NCI-H2227 (cell line): ENCODE measurements around the gene CD47.
A peak's percentile ranks its signal among the peaks of the same experiment; 100 is the strongest.

Experiments
- DNase-seq: peaks from one replicate; lab custom pipeline; 2025; ENCODE audit not compliant: unreplicated experiment; lab: John Stamatoyannopoulos, UW

CD47 gene

DNA sequence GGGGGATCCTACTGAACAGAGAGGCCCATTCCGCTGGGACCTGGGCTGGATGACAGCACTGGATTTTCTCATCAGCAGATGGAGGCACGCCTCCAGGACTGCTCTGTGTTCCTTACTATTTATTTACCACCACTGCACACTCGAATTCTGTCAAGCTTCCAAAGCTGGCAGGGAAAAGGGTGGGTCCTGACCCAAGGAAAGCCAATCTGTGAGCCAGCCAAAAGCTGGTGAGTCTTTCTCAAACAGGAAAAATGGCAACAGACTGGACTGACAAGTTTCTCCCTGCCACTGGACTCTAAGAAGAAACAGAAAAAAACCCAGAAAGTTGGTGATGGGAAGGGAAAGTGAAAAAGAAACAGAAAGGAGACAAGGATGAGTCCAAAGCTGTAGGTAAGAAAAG is 37.8 kb downstream of the CD47 start:
- no peak for DNase-seq

DNA sequence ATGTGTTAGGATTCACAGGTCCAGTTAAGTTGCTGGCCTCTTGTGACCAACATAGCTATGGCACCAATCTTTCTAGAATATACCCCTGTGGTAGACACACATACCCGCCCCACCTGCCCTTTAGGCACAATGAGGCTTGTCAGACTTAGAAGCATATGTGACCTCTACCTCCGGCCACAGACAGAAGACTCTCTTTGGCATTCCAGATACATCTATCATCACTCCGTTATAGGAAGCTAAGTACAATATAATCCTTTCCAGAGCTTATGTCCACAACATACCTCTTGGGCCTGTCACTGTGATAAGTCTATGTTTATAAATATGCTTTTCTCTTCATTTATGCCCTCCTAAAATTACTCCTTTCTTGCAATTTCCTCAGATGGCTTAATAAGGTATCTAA is 39.8 kb downstream of the CD47 start:
- no peak for DNase-seq

DNA sequence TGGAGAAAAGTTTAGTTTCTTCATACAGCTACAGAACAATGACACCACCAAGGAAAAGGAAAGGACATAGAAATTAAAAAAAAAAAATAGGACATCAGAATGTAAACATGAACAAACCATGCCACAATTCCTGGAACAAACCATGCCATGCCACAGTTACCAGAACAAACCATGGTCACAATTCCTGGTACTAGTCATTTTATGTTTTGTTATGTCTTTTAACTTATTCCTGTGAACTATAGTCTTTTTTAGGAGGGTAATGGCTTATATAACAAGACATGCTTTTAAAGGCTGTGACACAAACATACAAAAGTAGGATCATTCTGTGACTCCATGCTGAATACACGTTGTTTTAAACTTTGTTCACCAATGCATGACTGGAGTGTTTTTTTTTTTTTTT is 42.8 kb downstream of the CD47 start:
- no peak for DNase-seq

DNA sequence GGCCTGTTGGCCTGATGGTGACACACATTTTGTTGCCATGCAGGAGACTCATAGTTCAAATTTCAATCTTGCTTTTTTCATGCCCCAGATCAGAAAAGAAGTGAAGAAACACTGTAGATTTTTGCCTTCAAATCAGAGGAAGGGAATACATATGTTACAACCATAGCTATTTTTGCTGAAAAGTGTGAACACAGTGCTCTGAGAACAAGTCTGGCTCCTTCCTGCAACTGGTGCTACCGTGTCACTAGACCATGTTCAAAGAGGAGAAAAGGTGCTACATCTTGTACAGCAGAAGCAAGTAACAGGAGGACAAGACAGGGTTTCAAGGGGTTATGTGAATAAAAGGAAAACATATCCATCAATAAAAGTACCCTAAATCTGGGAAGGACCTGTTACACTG is 44.6 kb downstream of the CD47 start:
- DNase-seq: no peak

DNA sequence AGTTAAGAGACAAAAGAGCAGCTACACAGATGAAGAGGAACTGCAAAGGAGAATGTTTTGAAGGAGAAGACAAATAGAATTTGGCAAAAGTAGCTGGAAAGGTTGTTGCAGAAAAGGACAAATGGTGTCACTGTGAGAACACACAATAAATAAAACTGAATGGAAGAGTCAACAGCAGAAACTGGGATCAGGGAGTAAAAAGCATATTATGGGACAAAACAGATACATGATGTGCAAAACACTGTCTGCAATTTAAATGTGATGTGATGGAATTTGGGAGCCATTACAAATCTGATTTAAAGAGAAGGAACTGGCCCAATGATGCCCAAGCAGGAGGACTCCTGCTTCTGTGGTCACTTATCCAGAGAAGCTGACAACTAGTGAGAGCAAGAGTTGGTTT is 46.1 kb downstream of the CD47 start:
- no peak for DNase-seq

DNA sequence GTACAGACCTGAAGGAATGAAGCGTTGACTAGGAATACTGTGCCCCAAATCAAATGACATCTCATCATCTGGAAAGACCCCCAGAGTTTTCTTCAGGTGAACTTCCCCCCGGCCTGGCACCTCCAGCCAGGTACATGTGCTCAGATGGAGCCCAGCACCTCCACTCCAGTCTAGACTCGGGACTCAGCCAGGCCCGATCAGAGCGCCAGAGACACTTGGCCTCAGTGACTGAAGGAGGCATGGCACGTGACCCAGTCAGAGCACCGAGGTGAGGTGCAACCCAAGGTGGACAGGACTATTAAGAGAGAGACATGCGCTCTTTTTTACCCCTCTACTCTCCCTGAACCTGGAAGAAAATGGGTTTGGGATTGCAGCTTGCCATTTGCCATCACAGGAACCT is 48.5 kb downstream of the CD47 start:
- no peak for DNase-seq

DNA sequence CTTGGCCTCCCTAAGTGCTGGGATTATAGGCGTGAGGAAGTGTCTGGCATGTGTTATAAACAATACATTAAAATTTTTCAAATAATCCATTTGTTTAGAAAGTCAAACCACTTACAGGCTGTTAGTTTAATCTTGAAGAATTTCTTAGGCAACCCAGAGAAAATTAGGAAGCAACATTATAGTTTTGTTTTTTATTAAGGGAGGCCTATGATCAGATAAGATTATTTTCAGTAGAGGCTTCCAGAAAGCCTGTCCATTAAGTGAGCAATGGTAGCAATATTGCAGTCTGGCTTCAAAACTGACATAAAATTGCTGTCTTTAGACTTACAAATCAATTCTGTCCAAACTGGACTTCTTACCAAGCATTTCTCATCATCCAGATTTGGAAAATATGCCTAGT is 49.6 kb downstream of the CD47 start:
- no peak for DNase-seq

DNA sequence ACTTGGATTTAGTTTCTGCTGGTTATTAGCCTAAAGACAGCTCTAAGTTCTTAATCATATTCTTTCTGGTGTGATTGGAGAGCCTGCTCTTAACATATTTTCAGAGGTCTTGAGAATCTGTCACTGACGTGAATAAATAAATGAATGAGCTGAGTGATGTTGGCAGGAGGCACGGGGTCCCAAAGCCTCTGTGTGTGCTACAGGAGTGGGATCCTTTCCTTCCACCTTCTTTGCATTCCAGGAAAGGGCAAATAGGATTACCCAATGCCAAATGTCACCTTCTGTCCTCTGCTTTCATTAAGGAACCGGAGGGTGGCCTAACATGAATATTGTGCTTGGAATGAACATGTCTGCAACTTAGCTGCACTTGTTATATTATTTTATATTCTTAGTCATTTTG is 53.1 kb downstream of the CD47 start:
- no peak for DNase-seq

DNA sequence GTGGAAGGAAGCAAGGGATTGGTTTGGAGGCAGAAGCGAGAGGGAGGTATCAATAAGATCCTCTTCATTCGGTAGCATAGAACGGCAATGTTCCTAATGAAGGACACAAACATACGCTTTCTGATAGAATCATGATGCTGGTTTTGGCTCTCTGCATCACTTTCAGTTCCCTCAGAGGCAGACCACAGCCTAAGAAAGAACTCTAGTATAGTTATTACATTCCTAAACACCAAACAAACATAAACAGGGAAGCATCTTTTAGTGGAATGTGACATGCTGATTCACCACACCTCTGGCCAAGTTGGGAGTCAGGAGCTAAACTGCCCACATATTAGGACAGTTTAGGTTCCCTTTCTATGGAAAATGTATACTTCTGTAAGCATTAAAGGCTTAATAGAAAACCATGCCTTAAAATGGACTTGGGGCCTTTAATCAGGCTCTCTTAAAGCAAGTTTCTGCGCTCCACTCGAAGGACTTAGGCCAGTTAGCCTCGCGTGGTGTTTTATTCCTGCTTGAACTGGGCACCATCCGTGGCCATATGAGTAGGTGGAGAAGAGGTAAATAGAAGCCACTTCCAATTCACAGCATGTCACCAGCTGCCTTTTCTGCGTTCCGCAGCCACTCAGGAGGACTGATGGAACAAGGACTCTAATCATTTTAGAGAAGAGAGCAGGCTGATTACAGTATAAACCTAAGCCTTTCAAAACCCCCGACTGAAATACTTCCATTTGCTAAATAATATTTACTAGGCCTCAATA is 53.7 kb downstream of the CD47 start:
- no peak for DNase-seq

DNA sequence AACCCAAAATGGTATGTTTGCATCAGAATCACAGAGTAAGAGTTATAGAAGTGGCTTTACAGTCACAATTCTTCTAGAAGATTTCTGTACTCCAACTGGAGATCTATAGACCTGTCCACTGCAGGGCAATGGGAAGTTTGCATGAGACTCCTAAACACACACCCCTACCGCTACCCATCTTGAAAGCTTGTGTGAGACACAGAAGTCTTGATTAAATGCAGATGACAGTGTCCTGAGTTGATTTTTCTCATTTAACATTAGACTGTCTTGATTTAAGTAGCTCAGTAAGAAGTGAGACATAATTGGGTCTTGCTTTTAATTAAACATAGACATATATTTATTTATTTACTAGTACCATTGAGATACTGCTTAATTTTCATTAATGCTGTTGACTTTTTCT is 54.4 kb downstream of the CD47 start:
- no peak for DNase-seq

DNA sequence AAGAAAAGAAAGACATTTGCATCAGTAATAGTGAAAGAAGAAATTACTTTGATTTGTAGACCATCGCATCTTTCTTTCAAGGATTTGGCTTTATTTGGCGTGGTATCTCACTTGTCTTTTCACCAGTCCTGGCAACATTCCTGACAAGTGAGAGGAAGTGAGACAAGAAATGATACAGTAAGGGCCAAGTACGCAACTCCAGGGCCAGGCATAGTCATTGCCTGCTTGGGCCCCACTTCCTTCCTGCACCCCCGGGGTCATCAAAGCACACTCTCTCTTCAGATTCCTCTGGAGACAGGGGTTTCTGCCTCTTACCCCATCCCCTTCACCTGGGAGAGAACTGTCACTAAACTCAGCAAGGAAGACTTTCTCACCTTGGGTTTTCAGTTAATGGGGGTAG is 55.1 kb downstream of the CD47 start:
- no peak for DNase-seq

DNA sequence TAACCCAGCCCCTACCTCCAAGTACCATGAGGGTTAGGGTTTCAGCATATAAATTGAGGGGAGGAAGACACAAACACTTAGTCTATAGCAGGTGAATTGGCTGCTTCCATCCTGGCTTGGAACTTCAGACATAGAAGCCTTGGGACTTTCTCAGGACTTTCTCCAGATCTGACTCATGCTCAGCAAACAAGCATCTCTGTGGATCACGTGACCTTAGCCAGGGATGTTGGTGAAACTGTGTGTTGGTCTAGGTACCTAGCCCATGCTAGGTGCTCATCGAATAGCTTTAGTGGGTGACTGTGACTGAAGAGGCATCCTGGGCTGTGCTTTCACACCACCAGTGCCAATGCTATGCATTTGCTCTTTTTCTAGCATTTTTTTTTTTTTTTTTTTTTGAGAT is 58.9 kb downstream of the CD47 start:
- no peak for DNase-seq

DNA sequence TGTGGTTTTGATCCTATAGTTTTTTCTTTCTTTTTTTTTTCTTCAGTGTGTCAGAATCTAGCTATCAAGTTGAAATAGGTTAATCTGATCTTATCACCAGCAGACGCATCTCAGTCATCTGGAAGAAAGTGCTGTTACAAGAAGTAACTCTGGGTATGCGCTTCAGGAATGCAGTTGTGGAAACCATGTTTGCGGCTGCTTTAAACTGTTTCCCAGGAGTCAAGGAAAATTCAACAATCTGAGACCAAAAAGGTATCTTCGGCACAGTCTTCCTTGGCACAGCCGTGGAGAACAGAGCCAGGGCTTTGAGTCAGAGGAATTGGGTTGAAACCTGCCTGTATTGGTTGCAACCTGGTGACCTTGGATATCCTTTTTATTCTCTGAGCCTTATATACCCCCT is 59.9 kb downstream of the CD47 start:
- DNase-seq: no peak

DNA sequence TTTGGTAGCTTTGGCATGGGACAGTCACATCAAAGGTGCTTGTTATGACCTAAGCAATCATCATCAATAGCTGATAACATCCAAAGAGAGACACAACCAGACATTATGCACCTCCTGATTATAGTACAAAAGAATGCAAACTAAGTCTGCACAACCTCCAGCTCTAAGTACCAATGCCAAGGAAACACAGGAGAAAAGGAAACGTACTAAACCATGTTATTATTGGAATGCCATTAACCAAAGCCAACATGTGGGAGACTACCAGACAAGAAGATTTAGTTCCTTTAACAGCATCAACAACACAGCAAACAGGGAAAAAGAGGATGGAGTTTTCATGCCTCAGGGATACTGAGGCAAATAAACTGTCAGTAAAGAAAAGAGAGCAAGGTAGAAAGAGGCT is 61.4 kb downstream of the CD47 start:
- no peak for DNase-seq

DNA sequence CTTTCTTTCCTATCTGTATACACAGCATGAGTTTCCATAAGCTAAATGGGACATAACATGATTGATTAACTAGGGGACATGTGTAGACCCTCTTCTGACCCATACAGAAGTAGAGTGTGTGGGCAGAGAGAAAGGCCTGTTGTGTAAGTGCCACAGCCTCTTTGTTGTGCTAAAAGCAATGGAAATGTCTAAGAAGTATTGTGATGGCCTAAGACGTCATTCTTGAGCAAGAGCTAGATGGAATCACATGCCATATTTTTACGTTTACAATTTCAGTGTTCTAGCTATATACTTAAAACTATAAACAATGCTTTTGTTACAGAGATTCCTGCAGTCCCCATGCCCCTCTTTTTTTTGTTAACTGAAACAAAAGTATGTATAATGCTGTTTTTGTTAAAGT is 61.9 kb downstream of the CD47 start:
- DNase-seq: no peak

DNA sequence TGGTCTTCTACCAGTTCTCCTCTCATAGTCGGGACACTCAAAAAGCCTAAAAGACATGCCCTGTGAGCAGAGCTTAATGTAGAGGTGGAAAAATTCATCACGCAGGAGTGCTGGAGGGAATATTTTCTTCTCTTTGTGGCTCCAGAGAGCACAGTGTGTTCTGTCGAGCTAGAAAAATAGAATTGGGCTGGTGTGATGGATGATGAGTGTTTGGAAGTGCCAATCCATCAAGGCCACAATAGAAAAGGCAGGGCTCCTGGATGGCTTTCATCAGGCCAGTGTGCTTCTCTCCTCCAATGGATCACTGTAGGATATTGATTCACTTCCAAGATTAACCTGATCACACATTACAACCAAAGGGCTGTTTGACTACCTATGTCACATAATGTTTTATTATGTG is 65.7 kb downstream of the CD47 start:
- no peak for DNase-seq

DNA sequence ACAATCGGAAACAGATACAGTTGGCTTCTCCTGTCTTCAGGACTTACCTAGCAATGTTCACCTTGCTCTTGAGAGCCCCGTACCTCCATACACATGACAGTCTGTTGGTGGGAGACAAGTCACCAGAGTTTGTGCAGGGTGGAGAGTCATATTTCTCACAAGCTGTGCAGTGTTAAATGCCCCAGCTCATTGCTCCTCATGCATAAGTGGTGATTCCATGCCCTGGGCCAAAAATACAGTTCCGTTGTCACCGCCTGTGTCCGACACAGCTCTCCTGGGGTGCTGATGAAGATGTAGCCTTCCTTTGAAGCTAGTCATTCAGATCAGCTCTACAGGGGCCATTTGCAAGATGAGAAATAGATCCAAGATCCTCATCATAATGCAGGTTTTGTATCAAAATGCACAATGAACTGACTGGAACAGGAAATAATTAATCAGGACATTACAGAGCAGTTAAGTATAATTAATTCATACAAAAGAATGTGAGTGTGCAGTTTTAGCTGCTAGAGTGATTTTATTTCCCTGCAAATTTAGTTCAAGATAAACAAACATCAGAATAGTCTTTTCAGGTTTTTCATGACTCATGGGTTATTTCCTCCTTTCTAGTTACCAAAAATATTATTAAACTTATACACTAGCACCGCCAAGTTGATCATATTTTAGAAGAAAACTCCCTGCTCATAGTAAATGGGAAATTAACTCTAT is 66.5 kb downstream of the CD47 start:
- DNase-seq: no peak

DNA sequence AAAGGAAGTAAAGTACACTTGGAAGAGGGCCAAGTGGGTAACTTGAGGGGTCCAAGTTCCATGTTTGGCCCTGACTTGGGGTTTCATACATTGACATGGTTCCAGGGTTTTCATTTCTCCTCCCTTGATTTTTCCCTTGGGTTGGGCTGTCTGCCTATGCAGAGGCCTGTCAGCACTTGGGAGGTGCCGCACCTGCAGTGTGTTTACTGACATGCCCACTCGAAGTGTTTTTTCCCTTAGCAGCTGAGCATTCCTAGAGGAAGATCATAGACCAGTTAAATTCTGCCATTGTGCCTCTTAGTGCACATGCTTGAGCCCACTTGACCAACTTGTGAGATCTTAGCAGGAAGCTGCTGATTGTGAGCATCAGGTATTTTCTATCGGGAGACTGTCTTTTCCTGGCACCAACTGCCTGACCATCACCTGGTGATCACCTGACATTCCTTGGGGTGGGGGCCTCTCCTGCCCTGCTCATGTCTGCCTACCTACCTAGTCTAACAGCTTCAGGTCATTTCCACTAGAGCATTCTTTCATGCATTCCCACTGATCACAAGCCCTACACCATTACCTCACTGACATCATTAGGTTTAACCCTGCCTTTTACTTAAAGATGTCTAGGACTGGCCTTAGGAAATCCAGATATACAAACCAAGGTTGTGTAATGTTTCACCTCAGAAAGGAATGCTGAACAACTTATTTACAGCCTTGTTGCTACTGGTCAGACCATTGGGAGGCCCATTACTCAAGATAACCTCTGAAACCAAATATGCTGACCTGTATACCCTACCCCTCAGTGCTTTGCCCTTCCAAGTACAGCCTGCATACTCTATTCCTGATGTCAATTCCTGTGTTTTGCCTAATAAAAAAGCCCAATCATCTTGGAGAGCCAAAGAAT is 68.3 kb downstream of the CD47 start:
- DNase-seq: no peak

DNA sequence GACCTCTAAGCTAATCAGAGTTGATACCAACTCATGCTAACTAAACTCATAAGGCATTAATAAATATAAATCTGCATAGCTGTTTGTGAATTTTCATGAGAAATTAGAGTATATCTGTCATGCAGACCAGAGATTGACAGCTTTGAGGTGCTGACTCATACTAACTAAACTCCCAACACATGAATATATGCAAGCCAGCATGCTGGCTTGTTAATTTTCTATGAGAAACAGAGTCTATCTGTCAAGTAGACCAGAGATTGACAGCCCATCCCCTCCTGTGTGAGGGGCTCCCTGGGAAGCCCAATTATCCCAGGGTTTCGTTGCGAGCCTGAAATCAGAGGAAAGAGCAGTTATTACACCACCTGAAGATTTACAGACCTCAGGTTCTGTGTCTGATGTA is 69.3 kb downstream of the CD47 start:
- no peak for DNase-seq

DNA sequence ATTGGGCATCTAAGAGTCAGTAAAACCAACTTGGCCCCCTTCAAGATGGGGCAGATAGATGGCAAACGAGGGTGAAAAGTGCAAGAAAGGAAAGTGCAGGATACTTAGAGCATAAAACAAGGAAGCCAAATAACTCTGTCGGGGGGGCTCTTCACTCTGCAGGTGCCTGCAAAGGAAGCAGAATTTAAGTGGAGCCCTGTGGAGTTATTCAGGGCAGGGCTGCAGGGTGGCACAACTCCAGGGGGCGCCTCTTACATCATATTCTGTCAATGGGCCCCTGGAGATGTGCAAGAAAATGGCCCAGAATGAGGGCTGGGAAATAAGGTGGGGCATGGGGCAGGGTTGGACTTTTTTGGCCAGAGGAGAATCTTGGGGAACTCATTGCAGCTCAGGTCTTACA is 69.7 kb downstream of the CD47 start:
- no peak for DNase-seq

DNA sequence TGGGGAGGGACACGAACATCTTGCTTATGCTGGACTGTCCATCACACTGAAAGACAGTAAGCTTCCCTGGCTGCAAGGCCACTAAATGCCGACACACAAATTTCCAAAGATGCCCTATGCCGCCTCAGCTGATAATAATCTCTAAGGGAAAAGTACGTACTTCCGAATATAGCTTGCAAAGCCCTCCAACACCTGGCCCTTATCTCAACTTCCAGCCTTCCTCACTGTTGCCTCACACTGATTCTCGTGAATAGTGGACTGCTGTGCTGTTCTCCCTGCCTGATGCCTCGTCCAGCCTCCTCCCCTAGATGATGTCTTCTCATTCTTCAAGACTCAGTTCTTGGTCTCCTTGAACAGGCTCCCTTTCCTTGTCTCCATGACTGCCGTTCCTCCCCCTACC is 72.3 kb downstream of the CD47 start:
- no peak for DNase-seq

DNA sequence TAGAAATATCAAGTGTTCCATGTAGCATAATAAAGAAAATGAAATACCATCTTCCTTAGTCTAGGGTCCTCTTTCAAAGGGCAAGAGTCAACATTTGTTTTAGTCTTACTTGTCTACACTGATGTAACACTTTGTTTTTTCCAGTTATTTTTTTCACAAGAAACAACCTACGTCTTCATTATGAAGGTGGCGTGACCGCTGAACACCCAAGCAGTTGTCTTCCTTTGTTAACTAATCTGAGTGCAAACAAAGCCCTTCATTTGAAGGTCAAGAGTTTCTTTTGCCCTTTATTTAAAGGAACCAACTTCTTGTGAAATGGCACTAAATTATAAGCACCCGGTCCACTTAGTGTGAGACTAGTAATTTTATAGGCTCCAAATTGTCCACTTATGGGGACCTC is 73.2 kb downstream of the CD47 start:
- DNase-seq: peak; percentile 86
